Heart left ventricle (tissue), 16 donors: ENCODE measurements around the gene C17orf67. TPM values are rescaled to one million over a fixed set of nuclear protein-coding genes. Genes with fewer than 3 reads are reported as not detected.

Experiments used
- ATAC-seq, 4 donors: fragments of 200-7000 bp; cut with Tn5 transposase; one replicate each; pipeline ENCODE4 v1.9.1; 2020 to 2022; ENCODE audit warnings: moderate library complexity in 4 of 4, mild to moderate bottlenecking in 3 of 4, moderate number of reproducible peaks in 1 of 4
- DNase-seq, 5 donors: peaks; one replicate each; pipeline ENCODE4 v3.0.0-alpha.2; 2020
- H3K27ac ChIP-seq, 12 donors: fragments of 200-600 bp; sonication (generic) in 4 of 12; one replicate each; pipeline versions ENCODE4 v1.5.0 to v1.8.0; 2016 to 2022; ENCODE audit warnings: mild to moderate bottlenecking in 2 of 12
- H3K27me3 ChIP-seq, 9 donors: fragments of 200-600 bp; sonication (generic) in 2 of 9; one replicate each; pipeline versions ENCODE4 v1.5.1 to v1.8.0; 2016 to 2022; ENCODE audit warnings: mild to moderate bottlenecking in 3 of 9
- H3K36me3 ChIP-seq, 9 donors: fragments of 200-600 bp; sonication (generic) in 2 of 9; one replicate each; pipeline versions ENCODE4 v1.5.0 to v1.8.0; 2018 to 2022; ENCODE audit warnings: mild to moderate bottlenecking in 2 of 9
- H3K4me1 ChIP-seq, 12 donors: fragments of 200-600 bp; sonication (generic) in 4 of 12; one replicate each; pipeline versions ENCODE4 v1.5.0 to v1.8.0; 2016 to 2022; ENCODE audit warnings: mild to moderate bottlenecking in 3 of 12
- H3K4me3 ChIP-seq, 12 donors: fragments of 200-600 bp; sonication (generic) in 4 of 12; one replicate each; pipeline versions ENCODE4 v1.5.0 to v1.8.0; 2017 to 2022; ENCODE audit warnings: mild to moderate bottlenecking in 9 of 12, moderate library complexity in 4 of 12
- H3K9me3 ChIP-seq, 12 donors: fragments of 200-600 bp; sonication (generic) in 4 of 12; one replicate each; pipeline versions ENCODE4 v1.5.0 to v1.8.0; 2016 to 2022; ENCODE audit warnings: mild to moderate bottlenecking in 1 of 12
- CTCF ChIP-seq, 12 donors: fragments of 200-600 bp; sonication (generic) in 4 of 12; IDR thresholded peaks; one replicate each; pipeline versions ENCODE4 v1.5.0 to v1.8.0; 2018 to 2022; ENCODE audit warnings: antibody characterized with exemption in 12 of 12, mild to moderate bottlenecking in 5 of 12
- POLR2A ChIP-seq, 2 donors: fragments of 450-650 bp; IDR thresholded peaks; one replicate each; pipeline ENCODE4 v1.6.1; 2017; ENCODE audit warnings: antibody characterized with exemption in 2 of 2, mild to moderate bottlenecking in 2 of 2, moderate library complexity in 2 of 2
- WGBS, 4 donors: extraction: QIAGEN DNeasy Blood & Tissue Kit in 2 of 4; methylation state at CpG; one replicate each; pipeline versions ENCODE4 v1.1.5 to v1.1.7; 2013 to 2018; 5-methylcytosine and 5-hydroxymethylcytosine counted together
- intact Hi-C, 10 donors: fragments of 100-400 bp; cut with DNase I; formaldehyde crosslinking; loops; one replicate each; pipeline versions ENCODE4 v1.11.1 to v1.14.2; 2022
- polyA plus RNA-seq, 2 donors: library from polyadenylated mRNA; stranded (reverse); fragments of 200-250 nt; gene quantifications; one replicate each; pipeline ENCODE4 v1.2.3, GENCODE V29; 2013
- total RNA-seq, 9 donors: library from RNA; depleted of rRNA in 2 of 9; stranded (reverse); fragments of >200 nt in 2 of 9; fragmentation: NEBNext Ultra II Directional in 3 of 9; extraction: Animal tissue kit (Norgen Biotek cat#: 25700) in 3 of 9; gene quantifications; one replicate each; pipeline versions ENCODE4 v1.1.0 to v1.2.4, GENCODE V29; 2016 to 2023
- donor health status: ischemic (EF 13 %, LVEDD 7.1; RV severe dilation, severe dysfunction).
- donor health status: healthy with polysubstance abuse.
- donor health status: DM: no; HTN: yes; CAD: no.
- donor health status: DM: no; HTN: no; CAD: no.
- donor health status: ischemic (EF 25% LVEDD 6.9; RV normal size, moderate dysfunction).
- donor health status: ischemic (EF 25% LVEDD 5.7; RV mildly dilated, moderate dysfunction).
- donor health status: healthy.
- donor health status: DM: yes; HTN: yes; CAD: no.
- donor health status: ischemic (EF 35%, LVEDD 5.7; RV mildly dilated, moderate dysfunction).
- donor health status: nonischemic (EF 11% LVEDD 7.7; RV severe dilation, severe dysfunction).
- donor health status: DM: yes; HTN: yes; CAD: no.
- donor health status: PGD.
- donor health status: ischemic (EF 29% LVEDD 5.4; RV normal size, mild dysfunction).
- donor health status: nonischemic (EF 23%, LVEDD 6.1; RV moderate dilation, normal function).

C17orf67 gene
- total and polyA plus RNA-seq, 11 donors, result 0.14 to 1.1 (median 0.45) TPM

DNA sequence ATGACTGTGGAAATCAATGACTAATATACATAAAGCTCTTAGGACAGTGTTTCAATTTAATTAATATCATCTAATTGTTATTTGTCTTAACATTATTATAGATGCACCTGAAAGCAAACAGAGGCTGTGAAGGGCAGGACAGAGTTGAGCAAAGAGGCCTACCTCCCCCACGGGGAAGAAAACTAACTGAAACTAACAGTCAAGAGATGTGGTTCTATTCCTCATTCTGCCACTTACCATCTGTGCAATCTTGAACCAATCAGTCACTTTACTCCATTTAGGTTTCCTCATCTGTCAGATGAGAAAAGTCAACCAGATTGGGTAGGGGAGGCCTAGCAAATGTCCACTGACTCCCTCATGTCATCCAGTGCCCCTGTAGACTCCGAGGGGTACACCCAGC lies 59.1 kb downstream of the C17orf67 start:
- no peak for DNase-seq
- intact Hi-C loops, result loop anchor here in 3 of 10 donors (5.0 kb wide), 2 partner anchors 182 to 187 kb away; partner anchors contain the start of gene NOG (in 2 of the 3)
- TF ChIP-seq POLR2A (IDR thresholded peaks at IDR 0.05) (no peak), CTCF (IDR thresholded peaks at IDR 0.05) (no peak)
- Histone ChIP-seq H3K4me1 (peaks cover 0 to 4% (median under 1%) of the 10 kb centered on the region in 12 donors), H3K27ac (no peak overlapping the region), H3K4me3 (no peak overlapping the region), H3K36me3 (no peaks in the 10 kb centered on the region), H3K9me3 (no peaks in the 10 kb centered on the region), H3K27me3 (peaks cover 0 to 42% (median 6%) of the 10 kb centered on the region in 9 donors)
- ATAC-seq, result no peak
- 80 to 88% (median 83%) methylated on average over 2 of the region's 2 CpGs for WGBS, 4 donors

- Histone ChIP-seq H3K9me3 (no peaks in the 10 kb centered on the region), H3K27me3 (peaks cover 0 to 29% (median 3%) of the 10 kb centered on the region in 9 donors), H3K36me3 (no peaks in the 10 kb centered on the region), H3K4me3 (no peak overlapping the region), H3K27ac (no peak overlapping the region), H3K4me1 (peaks cover 0 to 4% (median 0%) of the 10 kb centered on the region in 12 donors)
- TF ChIP-seq CTCF (IDR thresholded peaks at IDR 0.05), result no peak
- no peak for TF ChIP-seq POLR2A (IDR thresholded peaks at IDR 0.05)
- intact Hi-C loops, result no loop called here
- WGBS, 4 donors, result 71 to 80% (median 73%) methylated on average over 3 of the region's 3 CpGs
- DNase-seq (no peak), ATAC-seq (no peak)
These were observed 60.6 kb downstream of the C17orf67 start for GRCh38 chr17:56773124-56773523.

DNA sequence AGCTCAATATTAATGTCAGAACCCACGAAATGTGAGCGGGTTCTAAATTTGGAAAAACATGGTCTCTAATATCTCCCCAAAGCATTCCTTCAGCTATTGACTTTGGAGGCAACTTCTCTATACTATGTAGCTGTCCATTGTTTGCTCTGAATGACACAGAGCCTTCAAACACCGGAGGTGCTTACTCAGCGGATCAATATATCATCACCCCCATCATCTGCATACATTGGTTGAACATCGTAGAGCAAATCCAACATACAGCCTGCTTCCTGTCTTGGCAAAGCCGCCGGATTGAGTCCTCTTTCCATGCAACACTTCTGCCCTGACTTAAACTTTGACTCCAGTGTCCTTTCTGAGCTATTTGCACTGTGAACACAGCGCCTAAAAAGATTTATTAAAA lies 61.3 kb downstream of the C17orf67 start:
- ATAC-seq (no peak), DNase-seq (no peak)
- intact Hi-C loops, result no loop called here
- peaks cover 0 to 22% (median 0%) of the 10 kb centered on the region in 9 donors for H3K27me3 ChIP-seq
- 51 to 71% (median 62%) methylated on average over 8 of the region's 8 CpGs for WGBS, 4 donors
- H3K27ac ChIP-seq, result no peak overlapping the region
- no peaks in the 10 kb centered on the region for H3K9me3 ChIP-seq
- TF ChIP-seq POLR2A (IDR thresholded peaks at IDR 0.05) (no peak), CTCF (IDR thresholded peaks at IDR 0.05) (no peak)
- no peak overlapping the region for H3K4me3 ChIP-seq
- H3K4me1 ChIP-seq, result peaks cover 0 to 4% (median 0%) of the 10 kb centered on the region in 12 donors
- H3K36me3 ChIP-seq, result no peaks in the 10 kb centered on the region

DNA sequence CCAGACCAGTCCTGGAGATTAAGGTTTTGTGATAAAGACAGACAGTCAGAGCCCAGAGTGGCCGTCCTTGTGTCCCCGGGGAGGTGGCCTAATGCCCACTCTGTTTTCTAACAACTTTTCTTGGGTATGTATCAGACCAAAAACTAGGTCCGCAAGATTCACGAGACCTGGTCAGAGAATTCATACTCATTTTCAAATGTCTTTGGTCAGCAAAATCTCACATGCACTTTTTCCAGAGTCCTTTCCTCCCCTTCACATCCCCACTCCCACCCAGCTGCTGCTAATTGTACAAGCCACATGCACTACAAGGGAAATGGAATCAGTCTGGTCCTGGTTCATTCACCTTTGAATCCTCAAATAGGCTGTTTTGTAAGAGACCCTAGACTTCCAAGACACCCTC lies 61.7 kb downstream of the C17orf67 start:
- WGBS, 4 donors, result 76 to 100% (median 82%) methylated on average over 4 of the region's 4 CpGs
- Histone ChIP-seq H3K9me3 (no peaks in the 10 kb centered on the region), H3K4me1 (peaks cover 0 to 4% (median 0%) of the 10 kb centered on the region in 12 donors), H3K27ac (no peak overlapping the region), H3K27me3 (peaks cover 0 to 17% (median 0%) of the 10 kb centered on the region in 9 donors), H3K4me3 (no peak overlapping the region), H3K36me3 (no peaks in the 10 kb centered on the region)
- DNase-seq (no peak), ATAC-seq (no peak)
- intact Hi-C loops, result no loop called here
- no peak for TF ChIP-seq CTCF (IDR thresholded peaks at IDR 0.05)
- TF ChIP-seq POLR2A (IDR thresholded peaks at IDR 0.05), result no peak
